GM12878 (cell line): ENCODE results near the gene SLCO3A1. TPM values are rescaled to one million over a fixed set of nuclear protein-coding genes. Genes with fewer than 3 reads are reported as not detected.

Experiments
- ATAC-seq: fragments of 200-7000 bp; cut with Tn5 transposase; 3 replicates; pipeline ENCODE4 v1.9.1; 2020; ENCODE audit warnings: mild to moderate bottlenecking, moderate library complexity
- BruUV-seq: library from RNA; stranded (reverse); fragments of 400-500 nt; replicated peaks from 2 replicates; lab custom pipeline; 2021; lab: Mats Ljungman, UMichigan
- CTCF ChIA-PET: fragments of 300-600 bp; sonication (Branson Sonifier 250); formaldehyde crosslinking; extraction: SDS; loops from one replicate; lab custom pipeline; 2021; ENCODE audit warnings: inconsistent platforms; lab: Yijun Ruan, JAX
- POLR2A ChIA-PET: fragments of 350-600 bp; formaldehyde crosslinking; extraction: SDS; loops from one replicate; lab custom pipeline; 2021; ENCODE audit warnings: inconsistent platforms; lab: Charles Lee
- RAD21 ChIA-PET: fragments of 300-600 bp; sonication (Branson Sonifier 250); formaldehyde crosslinking; loops from one replicate; lab custom pipeline; 2023; ENCODE audit warnings: antibody characterized with exemption; ENCODE audit not compliant: unreplicated experiment; lab: Charles Lee
- SMC1A ChIA-PET: fragments of 300-600 bp; sonication (Branson Sonifier 250); formaldehyde crosslinking; loops from one replicate; lab custom pipeline; 2023; ENCODE audit not compliant: unreplicated experiment, uncharacterized antibody; lab: Charles Lee
- DNase-seq: peaks from one replicate; pipeline ENCODE4 v3.0.0-alpha.2; 2011; ENCODE audit warnings: low read depth, low spot score
- FAIRE-seq: peaks from 3 replicates; lab custom pipeline; 2011; peaks lifted over from hg19 to GRCh38; lab: Jason Lieb, UNC
- H2AFZ ChIP-seq: 2 replicates; pipeline ENCODE4 v1.6.0; 2011; ENCODE audit warnings: low read depth, low read length, control low read depth; ENCODE audit not compliant: control insufficient read depth
- H3K27ac ChIP-seq: 2 replicates; pipeline ENCODE4 v1.5.1; 2011; ENCODE audit warnings: control low read depth; ENCODE audit not compliant: control insufficient read depth, insufficient read depth
- H3K27me3 ChIP-seq, 2 experiments: replicated peaks in 1 of 2; 2 replicates each; pipeline versions ENCODE4 v1.6.0 to v1.6.1; 2011; ENCODE audit warnings: low read length in 1 of 2; ENCODE audit not compliant: control insufficient read depth in 2 of 2, insufficient read depth in 2 of 2
- H3K36me3 ChIP-seq, 2 experiments: 2 replicates each; pipeline ENCODE4 v1.5.1; 2011; ENCODE audit warnings: low read length in 1 of 2; ENCODE audit not compliant: control insufficient read depth in 2 of 2, insufficient read depth in 2 of 2
- H3K4me1 ChIP-seq: 2 replicates; pipeline ENCODE4 v1.6.1; 2011; ENCODE audit warnings: mild to moderate bottlenecking, low read length, moderate library complexity, mixed read lengths; ENCODE audit not compliant: control insufficient read depth, insufficient read depth
- H3K4me2 ChIP-seq: 2 replicates; pipeline ENCODE4 v1.6.0; 2011; ENCODE audit warnings: control low read depth; ENCODE audit not compliant: control insufficient read depth, insufficient read depth
- H3K4me3 ChIP-seq: fragments of 200-600 bp; sonication (generic); 2 replicates; pipeline ENCODE4 v1.5.1; 2016
- H3K79me2 ChIP-seq: 2 replicates; pipeline ENCODE4 v1.6.0; 2011; ENCODE audit warnings: low read length; ENCODE audit not compliant: control insufficient read depth, insufficient read depth
- H3K9ac ChIP-seq: 2 replicates; pipeline ENCODE4 v1.8.0; 2011; ENCODE audit warnings: low read length, control low read depth, mixed read lengths; ENCODE audit not compliant: control insufficient read depth, insufficient read depth
- H3K9me3 ChIP-seq: replicated peaks from 3 replicates; pipeline ENCODE4 v1.5.1; 2011; ENCODE audit warnings: mild to moderate bottlenecking, low read length; ENCODE audit not compliant: control insufficient read depth, insufficient read depth
- H4K20me1 ChIP-seq: 2 replicates; pipeline ENCODE4 v1.6.0; 2011; ENCODE audit not compliant: control insufficient read depth, insufficient read depth
- BACH1 ChIP-seq: fragments of 450-650 bp; IDR thresholded peaks from 2 replicates; pipeline ENCODE4 v1.6.1; 2017; ENCODE audit warnings: mild to moderate bottlenecking, borderline replicate concordance
- BRCA1 ChIP-seq: IDR thresholded peaks from 2 replicates; pipeline ENCODE4 v1.6.1; 2011; ENCODE audit warnings: low read depth, low read length, improper control_type of control experiment
- CBX3 ChIP-seq: fragments of 200-600 bp; sonication (generic); IDR thresholded peaks from 2 replicates; pipeline ENCODE4 v1.6.1; 2016; ENCODE audit warnings: low read depth, borderline replicate concordance
- KAT2A ChIP-seq: conservative IDR thresholded peaks from 2 replicates; pipeline ENCODE4 v1.6.1; 2011; ENCODE audit warnings: low read depth, low read length; ENCODE audit not compliant: control insufficient read depth
- MTA2 ChIP-seq: fragments of 450-650 bp; IDR thresholded peaks from 2 replicates; pipeline ENCODE4 v1.6.1; 2016; ENCODE audit warnings: low read depth, mild to moderate bottlenecking, moderate library complexity
- SMC3 ChIP-seq: IDR thresholded peaks from 2 replicates; pipeline ENCODE4 v1.6.1; 2011; ENCODE audit warnings: low read length, improper control_type of control experiment, borderline replicate concordance
- SRF ChIP-seq, 2 experiments: IDR thresholded peaks; 2 replicates each; pipeline ENCODE4 v1.6.1; 2011; ENCODE audit warnings: low read depth in 2 of 2, low read length in 2 of 2, mild to moderate bottlenecking in 1 of 2, moderate library complexity in 1 of 2
- TARDBP ChIP-seq: IDR thresholded peaks from 2 replicates; pipeline ENCODE4 v1.6.1; 2016; ENCODE audit warnings: borderline replicate concordance
- ZBTB40 ChIP-seq: fragments of 450-650 bp; IDR thresholded peaks from 2 replicates; pipeline ENCODE4 v1.6.1; 2016; ENCODE audit warnings: mild to moderate bottlenecking, moderate library complexity, borderline replicate concordance
- ZNF24 ChIP-seq: fragments of 450-650 bp; IDR thresholded peaks from 2 replicates; pipeline ENCODE4 v1.6.1; 2017; ENCODE audit warnings: antibody characterized with exemption, mild to moderate bottlenecking
- ZZZ3 ChIP-seq: IDR thresholded peaks from 2 replicates; pipeline ENCODE4 v1.6.1; 2011; ENCODE audit warnings: low read depth; ENCODE audit not compliant: control insufficient read depth, insufficient read length
- WGBS: methylation state at CpG from one replicate; pipeline ENCODE4 v1.1.6; 2016; ENCODE audit warnings: low lambda C conversion rate; ENCODE audit not compliant: insufficient replicate concordance, insufficient coverage; ENCODE audit errors: missing lambda C conversion rate; 5-methylcytosine and 5-hydroxymethylcytosine counted together
- in situ Hi-C: fragments of 300-500 bp; cut with MboI; formaldehyde crosslinking; loops from 9 replicates; pipeline ENCODE4 v1.14.3; 2018; ENCODE audit warnings: mixed read lengths
- intact Hi-C: fragments of 100-400 bp; cut with micrococcal nuclease; formaldehyde crosslinking; loops from one replicate; pipeline ENCODE4 v1.14.2; 2022; ENCODE audit not compliant: unreplicated experiment
- polyA plus RNA-seq, 11 experiments: library from polyadenylated mRNA; depleted of rRNA in 4 of 11; unstranded in 6 of 11; stranded (reverse) in 5 of 11; fragments of >200 nt; fragmentation: Nextera tagmentation in 4 of 11; fragmentation: Illumina TruSeq in 1 of 11; extraction: Ambion mirVana in 4 of 11; extraction: Trizol in 1 of 11; gene quantifications; 1 replicate in 1 of 11; 2 replicates in 10 of 11; pipeline versions ENCODE4 v1.2.1 to v1.2.3, GENCODE V29; 2011 to 2016; ENCODE audit warnings: inconsistent platforms in 2 of 11, missing spikeins in 2 of 11, low read depth in 1 of 11
- total RNA-seq, 4 experiments: library from RNA; depleted of rRNA in 3 of 4; stranded (reverse); fragments of >200 nt in 3 of 4; fragmentation: Illumina TruSeq in 1 of 4; extraction: Trizol in 1 of 4; gene quantifications; 2 replicates each; pipeline versions ENCODE4 v1.2.1 to v1.2.3, GENCODE V29; 2013 to 2021
- TF ChIP-seq, protein P1 (sequence below): fragments of 450-650 bp; IDR thresholded peaks from 2 replicates; pipeline ENCODE4 v1.6.1; 2017; ENCODE audit warnings: antibody characterized with exemption, mild to moderate bottlenecking, moderate library complexity
- TF ChIP-seq, protein P2 (sequence below): IDR thresholded peaks from 2 replicates; pipeline ENCODE4 v1.6.1; 2011; ENCODE audit warnings: mild to moderate bottlenecking, low read depth, low read length, moderate library complexity; ENCODE audit not compliant: insufficient replicate concordance

SLCO3A1 gene
- total and polyA plus RNA-seq, 10 of the 15 experiments (the other 5 are each of a cell fraction or from before 2014, with no cell fraction given) = 0.05 to 5.9 (median 0.31) TPM

DNA sequence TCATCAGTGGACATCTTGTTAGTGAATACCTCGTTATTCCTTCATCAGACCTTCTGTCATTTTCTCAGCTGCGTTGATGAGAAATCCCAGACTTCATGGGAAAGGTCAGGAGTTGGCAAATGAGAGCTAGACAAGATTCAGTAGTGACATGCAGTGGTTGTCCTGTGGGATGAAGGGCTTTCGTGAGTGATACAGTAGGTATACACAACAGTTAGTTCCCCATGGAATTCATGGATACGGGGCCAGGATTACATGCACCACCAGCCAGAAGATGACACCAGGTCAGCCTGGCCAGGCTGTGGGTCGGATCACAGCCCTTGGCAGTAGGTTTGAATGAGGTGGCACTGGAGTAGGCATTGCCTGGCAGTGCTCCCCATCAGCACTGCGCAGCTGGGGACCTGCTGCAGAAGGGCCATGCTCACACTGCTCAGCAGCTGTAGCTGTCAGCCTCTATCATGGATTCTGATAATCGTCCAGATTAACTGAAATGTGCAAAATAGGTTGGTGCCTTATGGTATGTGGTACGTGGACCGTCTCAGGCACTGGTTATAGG lies 150.1 kb downstream of the SLCO3A1 start:
- Histone ChIP-seq H3K4me3 (no peak overlapping the region), H2AFZ (no peak overlapping the region)
- intact Hi-C loops = no loop called here
- TF ChIP-seq SRF (IDR thresholded peaks at IDR 0.05; ENCODE audit: low read depth in 2 of 2, low read length in 2 of 2) (no peak), TARDBP (no peak), ZNF24 (no peak), MTA2 (no peak), ZZZ3 (no peak), BACH1 (no peak), KAT2A (no peak), ZBTB40 (no peak), SMC3 (no peak), BRCA1 (no peak), CBX3 (no peak)
- TF ChIP-seq, protein P1, sequence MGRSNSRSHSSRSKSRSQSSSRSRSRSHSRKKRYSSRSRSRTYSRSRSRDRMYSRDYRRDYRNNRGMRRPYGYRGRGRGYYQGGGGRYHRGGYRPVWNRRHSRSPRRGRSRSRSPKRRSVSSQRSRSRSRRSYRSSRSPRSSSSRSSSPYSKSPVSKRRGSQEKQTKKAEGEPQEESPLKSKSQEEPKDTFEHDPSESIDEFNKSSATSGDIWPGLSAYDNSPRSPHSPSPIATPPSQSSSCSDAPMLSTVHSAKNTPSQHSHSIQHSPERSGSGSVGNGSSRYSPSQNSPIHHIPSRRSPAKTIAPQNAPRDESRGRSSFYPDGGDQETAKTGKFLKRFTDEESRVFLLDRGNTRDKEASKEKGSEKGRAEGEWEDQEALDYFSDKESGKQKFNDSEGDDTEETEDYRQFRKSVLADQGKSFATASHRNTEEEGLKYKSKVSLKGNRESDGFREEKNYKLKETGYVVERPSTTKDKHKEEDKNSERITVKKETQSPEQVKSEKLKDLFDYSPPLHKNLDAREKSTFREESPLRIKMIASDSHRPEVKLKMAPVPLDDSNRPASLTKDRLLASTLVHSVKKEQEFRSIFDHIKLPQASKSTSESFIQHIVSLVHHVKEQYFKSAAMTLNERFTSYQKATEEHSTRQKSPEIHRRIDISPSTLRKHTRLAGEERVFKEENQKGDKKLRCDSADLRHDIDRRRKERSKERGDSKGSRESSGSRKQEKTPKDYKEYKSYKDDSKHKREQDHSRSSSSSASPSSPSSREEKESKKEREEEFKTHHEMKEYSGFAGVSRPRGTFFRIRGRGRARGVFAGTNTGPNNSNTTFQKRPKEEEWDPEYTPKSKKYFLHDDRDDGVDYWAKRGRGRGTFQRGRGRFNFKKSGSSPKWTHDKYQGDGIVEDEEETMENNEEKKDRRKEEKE = no peak
- TF ChIP-seq, protein P2, sequence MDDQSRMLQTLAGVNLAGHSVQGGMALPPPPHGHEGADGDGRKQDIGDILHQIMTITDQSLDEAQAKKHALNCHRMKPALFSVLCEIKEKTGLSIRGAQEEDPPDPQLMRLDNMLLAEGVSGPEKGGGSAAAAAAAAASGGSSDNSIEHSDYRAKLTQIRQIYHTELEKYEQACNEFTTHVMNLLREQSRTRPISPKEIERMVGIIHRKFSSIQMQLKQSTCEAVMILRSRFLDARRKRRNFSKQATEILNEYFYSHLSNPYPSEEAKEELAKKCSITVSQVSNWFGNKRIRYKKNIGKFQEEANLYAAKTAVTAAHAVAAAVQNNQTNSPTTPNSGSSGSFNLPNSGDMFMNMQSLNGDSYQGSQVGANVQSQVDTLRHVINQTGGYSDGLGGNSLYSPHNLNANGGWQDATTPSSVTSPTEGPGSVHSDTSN = no peak
- TF ChIP-seq, all 136 proteins: peak for 0
- SMC1A ChIA-PET = interaction anchor here (1.2 kb wide), 1 partner anchor 10 kb away, joined by 3 read pairs; no protein-coding TSS in a partner anchor
- RAD21 ChIA-PET = no interaction called here
- POLR2A ChIA-PET = no interaction called here
- no peak for FAIRE-seq
- Histone ChIP-seq H3K4me1 (no peaks in the 10 kb centered on the region), H3K9ac (no peak overlapping the region), H3K4me2 (no peak overlapping the region), H3K36me3 (no peaks in the 10 kb centered on the region), H4K20me1 (no peaks in the 10 kb centered on the region), H3K79me2 (no peaks in the 10 kb centered on the region), H3K27me3 (0 out of 4 replicates have a peak, but pooled peaks cover 0 to 3% of the 10 kb centered on the region in 2 experiments), H3K27ac (no peak overlapping the region), H3K9me3 (no peaks in the 10 kb centered on the region)
- CTCF ChIA-PET = interaction anchor here (0.6 kb wide), 1 partner anchor 381 kb away, joined by 3 read pairs; no protein-coding TSS in a partner anchor
- ATAC-seq = no peak
- 7% methylated on average over 9 of the region's 9 CpGs for WGBS
- no TSS peak for BruUV-seq
- DNase-seq = no peak
- in situ Hi-C loops = no loop called here
